ENCODE measurements around the gene ERGIC1. TPM values are rescaled to one million over a fixed set of nuclear protein-coding genes. Genes with fewer than 3 reads are reported as not detected.

Gene ERGIC1
- total and polyA plus RNA-seq, 2 of the 13 experiments (the other 11 are each of a cell fraction or from before 2014, with no cell fraction given) = 78.5 to 184 TPM

DNA sequence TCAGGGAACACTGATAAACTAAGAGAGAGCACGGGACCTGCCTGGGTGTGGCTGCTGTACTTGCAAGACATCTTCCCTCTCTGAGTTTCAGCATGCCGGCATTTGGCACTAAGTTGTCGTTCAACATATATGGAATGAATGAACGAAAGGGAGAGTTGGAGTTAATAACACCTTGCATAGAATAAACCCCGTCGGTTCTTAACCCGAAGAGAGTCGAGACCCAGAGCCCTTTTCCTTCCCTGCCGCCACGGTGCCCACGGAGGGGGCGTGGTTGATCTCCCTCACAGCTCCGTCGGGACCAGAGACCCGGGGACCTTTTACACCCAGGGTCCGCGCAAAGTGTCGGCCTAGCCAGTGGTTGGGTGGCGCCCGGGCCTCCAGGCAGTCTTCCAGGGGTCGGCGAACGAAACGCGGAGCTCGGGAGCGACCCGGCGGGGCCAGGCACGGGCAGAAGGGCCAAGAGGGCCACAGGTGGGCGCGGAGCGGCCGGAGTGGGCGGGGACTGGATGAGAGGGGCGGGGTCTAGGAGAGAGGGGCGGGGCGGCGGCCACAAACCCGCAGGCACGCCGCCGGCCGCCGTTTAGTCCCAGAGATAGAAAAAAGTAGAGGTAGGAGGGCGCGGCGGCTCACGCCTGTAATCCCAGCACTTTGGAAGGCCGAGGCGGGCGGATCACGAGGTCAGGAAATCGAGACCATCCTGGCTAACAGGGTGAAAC lies 124.4 kb downstream of the ERGIC1 start (continued):
- TF ChIP-seq, protein P1, sequence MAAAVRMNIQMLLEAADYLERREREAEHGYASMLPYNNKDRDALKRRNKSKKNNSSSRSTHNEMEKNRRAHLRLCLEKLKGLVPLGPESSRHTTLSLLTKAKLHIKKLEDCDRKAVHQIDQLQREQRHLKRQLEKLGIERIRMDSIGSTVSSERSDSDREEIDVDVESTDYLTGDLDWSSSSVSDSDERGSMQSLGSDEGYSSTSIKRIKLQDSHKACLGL (CRISPR knock-in tag; IDR thresholded peaks at IDR 0.05) = no peak
- TF ChIP-seq ZBTB38 (CRISPR knock-in tag; IDR thresholded peaks at IDR 0.05) (no peak), CREB1 (IDR thresholded peaks at IDR 0.05) (no peak), CREB1 (CRISPR knock-in tag; IDR thresholded peaks at IDR 0.05) (no peak), ZNF232 (CRISPR knock-in tag; IDR thresholded peaks at IDR 0.05; ENCODE audit: borderline replicate concordance) (0 out of 2 replicates have a peak, but pooled peaks have one; percentile 12), ZFP1 (CRISPR knock-in tag; IDR thresholded peaks at IDR 0.05) (no peak; the same call in 1 of the 2 replicates), CEBPB (IDR thresholded peaks at IDR 0.05; ENCODE audit: borderline replicate concordance, low read depth, low read length) (no peak), SP2 (CRISPR knock-in tag; IDR thresholded peaks at IDR 0.05) (no peak), MXI1 (IDR thresholded peaks at IDR 0.05; ENCODE audit: borderline replicate concordance, low read depth, low read length) (peak; percentile 52; the same call in 1 of the 3 replicates), ARID2 (CRISPR knock-in tag; IDR thresholded peaks at IDR 0.05; ENCODE audit: borderline replicate concordance) (no peak), FOXP1 (IDR thresholded peaks at IDR 0.05) (no peak), FOXP1 (CRISPR knock-in tag; IDR thresholded peaks at IDR 0.05) (no peak), ARHGAP35 (CRISPR knock-in tag; IDR thresholded peaks at IDR 0.05; ENCODE audit: borderline replicate concordance) (no peak), ZNF24 (IDR thresholded peaks at IDR 0.05) (no peak), REXO4 (CRISPR knock-in tag; IDR thresholded peaks at IDR 0.05; ENCODE audit: borderline replicate concordance) (no peak), MED8 (CRISPR knock-in tag; IDR thresholded peaks at IDR 0.05; ENCODE audit: insufficient replicate concordance) (no peak), RFX1 (IDR thresholded peaks at IDR 0.05) (no peak), YEATS4 (CRISPR knock-in tag; IDR thresholded peaks at IDR 0.05; ENCODE audit: borderline replicate concordance) (0 out of 2 replicates have a peak, but pooled peaks have one; percentile 29), ATRX (CRISPR knock-in tag; IDR thresholded peaks at IDR 0.05; ENCODE audit: borderline replicate concordance) (no peak), ZBTB7A (CRISPR knock-in tag; IDR thresholded peaks at IDR 0.05) (0 out of 2 replicates have a peak, but pooled peaks have one; percentile 30), PHF8 (CRISPR knock-in tag; IDR thresholded peaks at IDR 0.05) (peak; percentile 77), SAP130 (CRISPR knock-in tag; IDR thresholded peaks at IDR 0.05; ENCODE audit: low read depth) (peak; percentile 11), CSRNP1 (CRISPR knock-in tag; IDR thresholded peaks at IDR 0.05) (no peak), ZNF383 (CRISPR knock-in tag; IDR thresholded peaks at IDR 0.05; ENCODE audit: borderline replicate concordance) (no peak)
- TF ChIP-seq, protein P2, sequence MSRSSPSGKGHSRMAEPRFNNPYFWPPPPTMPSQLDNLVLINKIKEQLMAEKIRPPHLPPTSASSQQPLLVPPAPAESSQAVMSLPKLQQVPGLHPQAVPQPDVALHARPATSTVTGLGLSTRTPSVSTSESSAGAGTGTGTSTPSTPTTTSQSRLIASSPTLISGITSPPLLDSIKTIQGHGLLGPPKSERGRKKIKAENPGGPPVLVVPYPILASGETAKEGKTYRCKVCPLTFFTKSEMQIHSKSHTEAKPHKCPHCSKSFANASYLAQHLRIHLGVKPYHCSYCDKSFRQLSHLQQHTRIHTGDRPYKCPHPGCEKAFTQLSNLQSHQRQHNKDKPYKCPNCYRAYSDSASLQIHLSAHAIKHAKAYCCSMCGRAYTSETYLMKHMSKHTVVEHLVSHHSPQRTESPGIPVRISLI (CRISPR knock-in tag; IDR thresholded peaks at IDR 0.05; ENCODE audit: borderline replicate concordance) = 0 out of 2 replicates have a peak, but pooled peaks have one; percentile 12
- TF ChIP-seq, protein P3, sequence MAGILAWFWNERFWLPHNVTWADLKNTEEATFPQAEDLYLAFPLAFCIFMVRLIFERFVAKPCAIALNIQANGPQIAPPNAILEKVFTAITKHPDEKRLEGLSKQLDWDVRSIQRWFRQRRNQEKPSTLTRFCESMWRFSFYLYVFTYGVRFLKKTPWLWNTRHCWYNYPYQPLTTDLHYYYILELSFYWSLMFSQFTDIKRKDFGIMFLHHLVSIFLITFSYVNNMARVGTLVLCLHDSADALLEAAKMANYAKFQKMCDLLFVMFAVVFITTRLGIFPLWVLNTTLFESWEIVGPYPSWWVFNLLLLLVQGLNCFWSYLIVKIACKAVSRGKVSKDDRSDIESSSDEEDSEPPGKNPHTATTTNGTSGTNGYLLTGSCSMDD (CRISPR knock-in tag; IDR thresholded peaks at IDR 0.05) = no peak
- TF ChIP-seq, protein P4, sequence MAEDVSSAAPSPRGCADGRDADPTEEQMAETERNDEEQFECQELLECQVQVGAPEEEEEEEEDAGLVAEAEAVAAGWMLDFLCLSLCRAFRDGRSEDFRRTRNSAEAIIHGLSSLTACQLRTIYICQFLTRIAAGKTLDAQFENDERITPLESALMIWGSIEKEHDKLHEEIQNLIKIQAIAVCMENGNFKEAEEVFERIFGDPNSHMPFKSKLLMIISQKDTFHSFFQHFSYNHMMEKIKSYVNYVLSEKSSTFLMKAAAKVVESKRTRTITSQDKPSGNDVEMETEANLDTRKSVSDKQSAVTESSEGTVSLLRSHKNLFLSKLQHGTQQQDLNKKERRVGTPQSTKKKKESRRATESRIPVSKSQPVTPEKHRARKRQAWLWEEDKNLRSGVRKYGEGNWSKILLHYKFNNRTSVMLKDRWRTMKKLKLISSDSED (CRISPR knock-in tag; IDR thresholded peaks at IDR 0.05) = no peak
